Measurements from ENCODE around the gene SFXN2. TPM values are rescaled to one million over a fixed set of nuclear protein-coding genes. Genes with fewer than 3 reads are reported as not detected.

SFXN2 gene
- total and polyA plus RNA-seq, 7 donors = 0.45 to 3.2 (median 1.7) TPM

- DNase-seq = peak; percentile 90 to 94
- Histone ChIP-seq H3K36me3 (ENCODE audit: insufficient read depth in 1 of 2, low read depth in 1 of 2) (peaks cover 4 to 52% of the 10 kb centered on the region in 2 donors), H3K27me3 (ENCODE audit: insufficient read depth in 3 of 3, low read length in 2 of 3) (no peaks in the 10 kb centered on the region), H3K4me3 (no peak overlapping the region), H3K27ac (no peak overlapping the region), H3K9me3 (no peaks in the 10 kb centered on the region), H3K4me1 (no peaks in the 10 kb centered on the region)
- peak; percentile 96 to 99 (median 97) for ATAC-seq
- TF ChIP-seq CTCF (IDR thresholded peaks at IDR 0.05) = peak; percentile 92
- intact Hi-C loops (cut with DNase I) = loop anchor here (2.0 to 10.0 kb wide), 5 partner anchors 83 to 343 kb away; no protein-coding TSS in a partner anchor
- WGBS, 3 donors = 52 to 56% (median 54%) methylated on average over 30 of the region's 30 CpGs
Measured at GRCh38 chr10:102729029-102730026, 14.9 kb downstream of the SFXN2 start.

GRCh38 chr10:102731222-102731800, 16.9 kb downstream of the SFXN2 start:
- DNase-seq (no peak), ATAC-seq (no peak)
- H3K27ac ChIP-seq = no peak overlapping the region
- 79 to 82% (median 80%) methylated on average over 5 of the region's 5 CpGs for WGBS, 3 donors
- H3K4me3 ChIP-seq = no peak overlapping the region
- TF ChIP-seq CTCF (IDR thresholded peaks at IDR 0.05) = no peak
- H3K9me3 ChIP-seq = no peaks in the 10 kb centered on the region
- no peaks in the 10 kb centered on the region for H3K27me3 ChIP-seq (ENCODE audit: insufficient read depth in 3 of 3, low read length in 2 of 3)
- H3K4me1 ChIP-seq = no peaks in the 10 kb centered on the region
- H3K36me3 ChIP-seq (ENCODE audit: insufficient read depth in 1 of 2, low read depth in 1 of 2) = peaks cover 4 to 55% of the 10 kb centered on the region in 2 donors
- intact Hi-C loops (cut with DNase I) = loop anchor here in 1 of 2 donors (5.0 kb wide), 1 partner anchor 81 kb away; no protein-coding TSS in a partner anchor

GRCh38 chr10:102732661-102733060, 18.2 kb downstream of the SFXN2 start:
- ATAC-seq (no peak), DNase-seq (no peak)
- Histone ChIP-seq H3K9me3 (no peaks in the 10 kb centered on the region), H3K4me1 (no peaks in the 10 kb centered on the region), H3K4me3 (no peak overlapping the region), H3K27me3 (ENCODE audit: insufficient read depth in 3 of 3, low read length in 2 of 3) (no peaks in the 10 kb centered on the region), H3K36me3 (ENCODE audit: insufficient read depth in 1 of 2, low read depth in 1 of 2) (peaks cover 4 to 51% of the 10 kb centered on the region in 2 donors), H3K27ac (no peak overlapping the region)
- 0 to 54% (median 30%) methylated on average over 1 of the region's 1 CpG for WGBS, 3 donors
- no peak for TF ChIP-seq CTCF (IDR thresholded peaks at IDR 0.05)
- intact Hi-C loops (cut with DNase I) = loop anchor here in 1 of 2 donors (5.0 kb wide), 1 partner anchor 80 kb away; no protein-coding TSS in a partner anchor

DNA sequence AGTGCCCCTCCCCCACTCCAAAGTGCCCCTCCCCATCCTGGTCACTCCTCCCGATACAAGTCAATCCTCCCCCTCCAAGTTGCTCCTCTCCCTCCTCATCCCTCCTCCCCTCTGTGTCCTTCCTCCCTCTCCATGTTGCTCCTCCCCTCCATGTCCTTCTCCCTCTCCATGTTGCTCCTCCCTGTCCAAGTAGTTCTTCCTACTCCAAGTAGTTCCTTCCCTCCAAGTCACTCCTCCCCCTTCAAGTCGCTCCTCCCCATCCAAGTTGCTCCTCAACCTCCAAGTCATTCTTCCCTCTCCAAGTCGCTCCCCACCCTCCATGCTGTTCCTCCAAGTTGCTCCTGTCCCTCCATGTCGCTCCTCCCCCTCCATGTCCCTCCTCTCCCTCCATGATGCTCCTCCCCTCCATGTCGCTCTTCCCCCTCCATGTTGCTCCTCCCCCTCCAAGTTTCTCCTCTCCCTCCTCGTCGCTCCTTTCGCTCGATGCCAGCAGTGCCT, 20.7 kb downstream of the SFXN2 start:
- H3K36me3 ChIP-seq (ENCODE audit: insufficient read depth in 1 of 2, low read depth in 1 of 2) = peaks cover 4 to 41% of the 10 kb centered on the region in 2 donors
- TF ChIP-seq CTCF (IDR thresholded peaks at IDR 0.05) = no peak
- H3K9me3 ChIP-seq = no peaks in the 10 kb centered on the region
- DNase-seq (peak; percentile 48 to 63), ATAC-seq (peak in 3 of 4 donors; percentile 45 to 53 (median 46))
- WGBS, 3 donors = 67 to 71% (median 71%) methylated on average over 9 of the region's 9 CpGs
- intact Hi-C loops (cut with DNase I) = no loop called here
- no peak overlapping the region for H3K4me3 ChIP-seq
- no peak overlapping the region for H3K27ac ChIP-seq
- no peaks in the 10 kb centered on the region for H3K4me1 ChIP-seq
- H3K27me3 ChIP-seq (ENCODE audit: insufficient read depth in 3 of 3, low read length in 2 of 3) = no peaks in the 10 kb centered on the region

Measured in psoas muscle (tissue), 8 donors.